Panc1 (cell line): ENCODE measurements around the gene TPCN1. TPM values are rescaled to one million over a fixed set of nuclear protein-coding genes. Genes with fewer than 3 reads are reported as not detected.

Source experiments
- ATAC-seq: fragments of 200-7000 bp; cut with Tn5 transposase; 2 replicates; pipeline ENCODE4 v1.9.1; 2020; ENCODE audit warnings: mild to moderate bottlenecking, moderate library complexity
- BruUV-seq: library from RNA; stranded (reverse); fragments of 400-500 nt; replicated peaks from 2 replicates; lab custom pipeline; 2021; lab: Mats Ljungman, UMichigan
- CTCF ChIA-PET: fragments of 300-600 bp; sonication (Branson Sonifier 250); formaldehyde crosslinking; loops from one replicate; lab custom pipeline; 2022; ENCODE audit warnings: antibody characterized with exemption; lab: Charles Lee
- POLR2A ChIA-PET: fragments of 300-600 bp; sonication (Branson Sonifier 250); formaldehyde crosslinking; loops from one replicate; lab custom pipeline; 2022; ENCODE audit warnings: antibody characterized with exemption; lab: Charles Lee
- DNase-seq: peaks from one replicate; pipeline ENCODE4 v3.0.0-alpha.2; 2010; ENCODE audit warnings: low read depth, low spot score
- H3K27ac ChIP-seq: 2 replicates; pipeline ENCODE4 v1.5.1; 2011; ENCODE audit warnings: mild to moderate bottlenecking, low read length, inconsistent platforms
- H3K27me3 ChIP-seq: fragments of 200-500 bp; sonication (Bioruptor generic); 2 replicates; pipeline ENCODE4 v1.6.0; 2014; ENCODE audit warnings: low read length, inconsistent platforms; ENCODE audit not compliant: control insufficient read depth, insufficient read depth
- H3K36me3 ChIP-seq: fragments of 200-500 bp; sonication (Bioruptor generic); 2 replicates; pipeline ENCODE4 v1.5.1; 2014; ENCODE audit warnings: inconsistent platforms, mild to moderate bottlenecking, low read length, moderate library complexity; ENCODE audit not compliant: control insufficient read depth, insufficient read depth
- H3K4me1 ChIP-seq: 2 replicates; pipeline ENCODE4 v1.5.1; 2011; ENCODE audit warnings: inconsistent platforms, mild to moderate bottlenecking, low read length, moderate library complexity; ENCODE audit not compliant: control insufficient read depth, insufficient read depth
- H3K4me3 ChIP-seq, 2 experiments: 2 replicates each; pipeline ENCODE4 v1.5.1; 2011 to 2012; ENCODE audit warnings: low read depth in 2 of 2, low read length in 2 of 2, mild to moderate bottlenecking in 2 of 2, inconsistent platforms in 1 of 2, moderate library complexity in 1 of 2
- H3K9me3 ChIP-seq: fragments of 200-500 bp; sonication (Bioruptor generic); 2 replicates; pipeline ENCODE4 v1.5.1; 2014; ENCODE audit warnings: low read depth, mild to moderate bottlenecking, inconsistent platforms, low read length, moderate library complexity; ENCODE audit not compliant: control insufficient read depth, insufficient read depth
- CTCF ChIP-seq: fragments of 450-650 bp; IDR thresholded peaks from 2 replicates; pipeline ENCODE4 v1.5.1; 2017; ENCODE audit warnings: mild to moderate bottlenecking
- POLR2AphosphoS5 ChIP-seq: IDR thresholded peaks from 2 replicates; pipeline ENCODE4 v1.6.1; 2012; ENCODE audit warnings: mild to moderate bottlenecking, low read depth, low read length, moderate library complexity
- REST ChIP-seq, 2 experiments: IDR thresholded peaks; 2 replicates each; pipeline ENCODE4 v1.6.1; 2011 to 2012; ENCODE audit warnings: low read depth in 2 of 2, control low read depth in 1 of 2, low read length in 1 of 2, mild to moderate bottlenecking in 1 of 2, moderate library complexity in 1 of 2; ENCODE audit not compliant: insufficient read depth in 1 of 2
- SIN3A ChIP-seq: IDR thresholded peaks from 2 replicates; pipeline ENCODE4 v1.6.1; 2012; ENCODE audit warnings: low read depth, mild to moderate bottlenecking, low read length, moderate library complexity, borderline replicate concordance; ENCODE audit not compliant: insufficient read depth
- TCF7L2 ChIP-seq: IDR thresholded peaks from 2 replicates; pipeline ENCODE4 v1.6.1; 2011; ENCODE audit warnings: mild to moderate bottlenecking, low read depth, low read length, inconsistent platforms
- in situ Hi-C: cut with HindIII; loops from 2 replicates; pipeline ENCODE4 v1.10.0; 2016; ENCODE audit warnings: low sequenced_read_pairs, low pct_unique_long_range_greater_than_20kb
- intact Hi-C: fragments of 100-400 bp; cut with micrococcal nuclease; formaldehyde crosslinking; loops from one replicate; pipeline ENCODE4 v1.10.0; 2022; ENCODE audit not compliant: unreplicated experiment
- total RNA-seq: library from RNA; stranded (reverse); gene quantifications from one replicate; pipeline ENCODE4 v1.2.1, GENCODE V29; 2021; ENCODE audit not compliant: unreplicated experiment

TPCN1 gene
- total RNA-seq, 1 experiment from 2014 or later: 75.2 TPM

GRCh38 chr12:113247123-113248050, 26.1 kb downstream of the TPCN1 start:
- ATAC-seq (no peak), DNase-seq (no peak)
- ChIA-PET POLR2A (no interaction called here), CTCF (no interaction called here)
- Histone ChIP-seq H3K4me1 (peaks cover 38% of the 10 kb centered on the region), H3K4me3 (no peak overlapping the region), H3K27me3 (no peaks in the 10 kb centered on the region), H3K27ac (peak overlapping the region; percentile 37; the same call in 1 of the 2 replicates), H3K9me3 (no peaks in the 10 kb centered on the region), H3K36me3 (no peaks in the 10 kb centered on the region)
- in situ Hi-C loops (no loop called here), intact Hi-C loops (no loop called here)
- no TSS peak for BruUV-seq
- TF ChIP-seq CTCF: no peak
- no peak for TF ChIP-seq POLR2AphosphoS5
- no peak for TF ChIP-seq SIN3A
- TF ChIP-seq TCF7L2: no peak
- no peak for TF ChIP-seq REST (IDR thresholded peaks at IDR 0.05; ENCODE audit: insufficient read depth in 1 of 2, low read depth in 2 of 2, low read length in 1 of 2)

- CTCF ChIA-PET: no interaction called here
- Histone ChIP-seq H3K27me3 (no peaks in the 10 kb centered on the region), H3K9me3 (peaks cover 2% of the 10 kb centered on the region; the same call in 1 of the 2 replicates), H3K4me1 (peaks cover 33% of the 10 kb centered on the region), H3K4me3 (no peak overlapping the region), H3K27ac (no peak overlapping the region; the same call in 1 of the 2 replicates), H3K36me3 (no peaks in the 10 kb centered on the region)
- BruUV-seq: no TSS peak
- in situ Hi-C loops (no loop called here), intact Hi-C loops (no loop called here)
- POLR2A ChIA-PET: no interaction called here
- DNase-seq (no peak), ATAC-seq (no peak)
- TF ChIP-seq CTCF (no peak), SIN3A (no peak)
Observed at GRCh38 chr12:113248051-113248825, 27.0 kb downstream of the TPCN1 start.
